WTC11 (cell line): Measurements from ENCODE around the gene ZNF438. TPM values are rescaled to one million over a fixed set of nuclear protein-coding genes. Genes with fewer than 3 reads are reported as not detected.

ENCODE experiments used
- ATAC-seq: fragments of 200-7000 bp; cut with Tn5 transposase; 2 replicates; pipeline ENCODE4 v1.10.0; 2021; ENCODE audit warnings: mild to moderate bottlenecking, moderate library complexity
- CTCF ChIA-PET: fragments of 300-600 bp; sonication (Branson Sonifier 250); formaldehyde crosslinking; loops from one replicate; lab custom pipeline; 2021; ENCODE audit warnings: antibody characterized with exemption; lab: Charles Lee
- POLR2A ChIA-PET: fragments of 350-600 bp; sonication (Branson Sonifier 250); formaldehyde crosslinking; loops from one replicate; lab custom pipeline; 2021; ENCODE audit warnings: antibody characterized with exemption; lab: Charles Lee
- DNase-seq: peaks from one replicate; pipeline ENCODE4 v3.0.0; 2021; ENCODE audit warnings: low spot score
- H3K27ac Mint-ChIP-seq: 2 replicates; pipeline ENCODE4 v1.8.0; 2021; ENCODE audit warnings: mixed read lengths
- H3K27me3 Mint-ChIP-seq: 2 replicates; pipeline ENCODE4 v1.8.0; 2021; ENCODE audit warnings: low read depth, mild to moderate bottlenecking, moderate library complexity, mixed read lengths
- H3K36me3 Mint-ChIP-seq: 2 replicates; pipeline ENCODE4 v1.8.0; 2021; ENCODE audit warnings: mixed read lengths
- H3K4me1 Mint-ChIP-seq: 2 replicates; pipeline ENCODE4 v1.8.0; 2022; ENCODE audit warnings: mixed read lengths
- H3K4me3 Mint-ChIP-seq: 2 replicates; pipeline ENCODE4 v1.8.0; 2021; ENCODE audit warnings: mild to moderate bottlenecking, moderate library complexity, mixed read lengths
- H3K9me3 Mint-ChIP-seq: 2 replicates; pipeline ENCODE4 v1.8.0; 2021; ENCODE audit warnings: mixed read lengths
- AFF4 ChIP-seq: sonication (generic); formaldehyde crosslinking; IDR thresholded peaks from 2 replicates; pipeline ENCODE4 v1.8.1; 2023; ENCODE audit warnings: mild to moderate bottlenecking, missing genetic modification reagents, borderline replicate concordance
- ATF2 ChIP-seq: sonication (generic); formaldehyde crosslinking; IDR thresholded peaks from 2 replicates; pipeline ENCODE4 v1.8.1; 2022; ENCODE audit warnings: low read depth, missing genetic modification reagents, borderline replicate concordance
- ATF6 ChIP-seq: sonication (generic); formaldehyde crosslinking; IDR thresholded peaks from 2 replicates; pipeline ENCODE4 v1.8.1; 2023; ENCODE audit warnings: mild to moderate bottlenecking, missing genetic modification reagents
- CBFB ChIP-seq: sonication (generic); formaldehyde crosslinking; IDR thresholded peaks from 2 replicates; pipeline ENCODE4 v1.8.1; 2022; ENCODE audit warnings: mild to moderate bottlenecking, low read depth, missing genetic modification reagents
- CTCF ChIP-seq: fragments of 200-600 bp; IDR thresholded peaks from 2 replicates; pipeline ENCODE4 v1.8.0; 2022; ENCODE audit warnings: antibody characterized with exemption
- EMX1 ChIP-seq: fragments of 250-450 bp; sonication (Bioruptor Pico); IDR thresholded peaks from 2 replicates; pipeline ENCODE4 v1.8.0; 2021; ENCODE audit warnings: mild to moderate bottlenecking
- ETV6 ChIP-seq: sonication (generic); formaldehyde crosslinking; IDR thresholded peaks from 2 replicates; pipeline ENCODE4 v1.8.1; 2022; ENCODE audit warnings: mild to moderate bottlenecking, missing genetic modification reagents
- FOXK1 ChIP-seq: sonication (generic); formaldehyde crosslinking; IDR thresholded peaks from 2 replicates; pipeline ENCODE4 v1.8.0; 2022; ENCODE audit warnings: mild to moderate bottlenecking, moderate library complexity, missing genetic modification reagents
- FOXP4 ChIP-seq: sonication (generic); formaldehyde crosslinking; IDR thresholded peaks from 2 replicates; pipeline ENCODE4 v1.8.0; 2022; ENCODE audit warnings: mild to moderate bottlenecking, missing genetic modification reagents
- GTF2I ChIP-seq: fragments of 250-450 bp; sonication (Bioruptor Pico); conservative IDR thresholded peaks from 2 replicates; pipeline ENCODE4 v1.4.0; 2021; ENCODE audit warnings: mild to moderate bottlenecking
- HMGA2 ChIP-seq: fragments of 250-450 bp; sonication (Bioruptor Pico); IDR thresholded peaks from 2 replicates; pipeline ENCODE4 v1.4.0; 2021; ENCODE audit warnings: mild to moderate bottlenecking, moderate library complexity
- MAX ChIP-seq: sonication (generic); formaldehyde crosslinking; IDR thresholded peaks from 2 replicates; pipeline ENCODE4 v1.8.0; 2022; ENCODE audit warnings: mild to moderate bottlenecking, missing genetic modification reagents
- NFE2L1 ChIP-seq: sonication (generic); formaldehyde crosslinking; IDR thresholded peaks from 2 replicates; pipeline ENCODE4 v1.8.1; 2023; ENCODE audit warnings: missing genetic modification reagents
- NR1H2 ChIP-seq: sonication (generic); formaldehyde crosslinking; IDR thresholded peaks from 2 replicates; pipeline ENCODE4 v1.9.0; 2021; ENCODE audit warnings: mild to moderate bottlenecking, moderate library complexity, missing genetic modification reagents
- PRRX2 ChIP-seq: fragments of 250-450 bp; sonication (Bioruptor Pico); IDR thresholded peaks from 2 replicates; pipeline ENCODE4 v1.8.0; 2021; ENCODE audit warnings: mild to moderate bottlenecking
- RORB ChIP-seq: fragments of 250-450 bp; sonication (Bioruptor Pico); IDR thresholded peaks from 2 replicates; pipeline ENCODE4 v1.9.0; 2021; ENCODE audit warnings: mild to moderate bottlenecking
- TEAD1 ChIP-seq: sonication (generic); formaldehyde crosslinking; IDR thresholded peaks from 2 replicates; pipeline ENCODE4 v1.8.0; 2022; ENCODE audit warnings: mild to moderate bottlenecking, missing genetic modification reagents
- TEAD4 ChIP-seq: sonication (generic); formaldehyde crosslinking; IDR thresholded peaks from 2 replicates; pipeline ENCODE4 v1.8.0; 2022; ENCODE audit warnings: mild to moderate bottlenecking, missing genetic modification reagents
- ZBTB43 ChIP-seq: sonication (generic); formaldehyde crosslinking; IDR thresholded peaks from 2 replicates; pipeline ENCODE4 v1.8.1; 2023; ENCODE audit warnings: mild to moderate bottlenecking, missing genetic modification reagents
- total RNA-seq: library from RNA; stranded (reverse); gene quantifications from 3 replicates; pipeline ENCODE4 v1.2.3, GENCODE V29; 2021

The ZNF438 gene
- total RNA-seq, 1 experiment from 2014 or later: 1.9 TPM

GRCh38 chr10:30894221-30894620 lies 137.4 kb downstream of the ZNF438 start (continued):
- TF ChIP-seq ATF6 (CRISPR knock-in tag): no peak

- Mint-ChIP-seq H3K4me1 (peaks cover 12% of the 10 kb centered on the region), H3K27ac (no peak overlapping the region), H3K36me3 (0 out of 2 replicates have a peak, but pooled peaks cover 3% of the 10 kb centered on the region), H3K27me3 (no peaks in the 10 kb centered on the region), H3K9me3 (peaks cover 17% of the 10 kb centered on the region), H3K4me3 (no peak overlapping the region)
- TF ChIP-seq CBFB (CRISPR knock-in tag): no peak
- no peak for TF ChIP-seq FOXP4 (CRISPR knock-in tag)
- no peak for TF ChIP-seq RORB
- TF ChIP-seq TEAD4 (CRISPR knock-in tag): no peak
- TF ChIP-seq MAX: no peak
- TF ChIP-seq ZBTB43 (CRISPR knock-in tag): no peak
- no peak for TF ChIP-seq CTCF
- TF ChIP-seq FOXK1 (CRISPR knock-in tag): no peak
- no peak for TF ChIP-seq ATF2 (CRISPR knock-in tag)
- TF ChIP-seq EMX1 (CRISPR knock-in tag): no peak
- TF ChIP-seq HMGA2: no peak
- TF ChIP-seq ETV6 (CRISPR knock-in tag): no peak
- TF ChIP-seq PRRX2 (CRISPR knock-in tag): no peak
- no peak for TF ChIP-seq NR1H2 (CRISPR knock-in tag)
- TF ChIP-seq GTF2I (CRISPR knock-in tag): no peak
- TF ChIP-seq NFE2L1 (CRISPR knock-in tag): no peak
- TF ChIP-seq TEAD1 (CRISPR knock-in tag): no peak
- TF ChIP-seq AFF4 (CRISPR knock-in tag): no peak
- ATAC-seq (no peak), DNase-seq (no peak)
- POLR2A ChIA-PET: interaction anchor here (0.6 kb wide), 1 partner anchor 36 kb away, joined by 3 read pairs; no protein-coding TSS in a partner anchor
- CTCF ChIA-PET: interaction anchor here (0.7 kb wide), 1 partner anchor 141 kb away, joined by 3 read pairs; no protein-coding TSS in a partner anchor
These were observed 138.5 kb downstream of the ZNF438 start for GRCh38 chr10:30893208-30893607.
